ENCODE measurements around the gene CRIP3. TPM values are rescaled to one million over a fixed set of nuclear protein-coding genes. Genes with fewer than 3 reads are reported as not detected.
A peak's percentile ranks its signal among the peaks of the same experiment; 100 is the strongest.

The CRIP3 gene
- total and polyA plus RNA-seq, 2 of the 13 experiments (the other 11 are each of a cell fraction or from before 2014, with no cell fraction given): 6.3 to 9.3 TPM

GRCh38 chr6:43268355-43268700 lies 40.3 kb downstream of the CRIP3 start (continued):
- TF ChIP-seq, protein P1, sequence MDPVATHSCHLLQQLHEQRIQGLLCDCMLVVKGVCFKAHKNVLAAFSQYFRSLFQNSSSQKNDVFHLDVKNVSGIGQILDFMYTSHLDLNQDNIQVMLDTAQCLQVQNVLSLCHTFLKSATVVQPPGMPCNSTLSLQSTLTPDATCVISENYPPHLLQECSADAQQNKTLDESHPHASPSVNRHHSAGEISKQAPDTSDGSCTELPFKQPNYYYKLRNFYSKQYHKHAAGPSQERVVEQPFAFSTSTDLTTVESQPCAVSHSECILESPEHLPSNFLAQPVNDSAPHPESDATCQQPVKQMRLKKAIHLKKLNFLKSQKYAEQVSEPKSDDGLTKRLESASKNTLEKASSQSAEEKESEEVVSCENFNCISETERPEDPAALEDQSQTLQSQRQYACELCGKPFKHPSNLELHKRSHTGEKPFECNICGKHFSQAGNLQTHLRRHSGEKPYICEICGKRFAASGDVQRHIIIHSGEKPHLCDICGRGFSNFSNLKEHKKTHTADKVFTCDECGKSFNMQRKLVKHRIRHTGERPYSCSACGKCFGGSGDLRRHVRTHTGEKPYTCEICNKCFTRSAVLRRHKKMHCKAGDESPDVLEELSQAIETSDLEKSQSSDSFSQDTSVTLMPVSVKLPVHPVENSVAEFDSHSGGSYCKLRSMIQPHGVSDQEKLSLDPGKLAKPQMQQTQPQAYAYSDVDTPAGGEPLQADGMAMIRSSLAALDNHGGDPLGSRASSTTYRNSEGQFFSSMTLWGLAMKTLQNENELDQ (CRISPR knock-in tag; IDR thresholded peaks at IDR 0.05; ENCODE audit: borderline replicate concordance): no peak
- TF ChIP-seq, protein P2, sequence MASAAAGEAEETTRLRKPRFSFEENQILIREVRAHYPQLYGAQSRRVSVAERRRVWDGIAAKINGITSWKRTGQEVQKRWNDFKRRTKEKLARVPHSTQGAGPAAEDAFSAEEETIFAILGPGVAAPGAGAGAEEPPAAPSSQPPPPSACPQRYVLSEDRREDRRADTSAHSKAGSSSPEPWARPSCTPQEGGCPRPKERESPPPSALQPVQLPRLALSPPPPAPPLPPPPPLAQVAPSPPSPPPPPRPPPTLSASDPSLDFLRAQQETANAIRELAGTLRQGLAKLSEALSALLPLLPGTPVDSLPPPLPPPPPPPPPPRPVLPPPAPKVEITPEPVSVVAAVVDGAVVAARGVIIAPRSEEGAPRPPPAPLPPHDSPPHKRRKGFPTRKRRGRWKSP (CRISPR knock-in tag; IDR thresholded peaks at IDR 0.05): no peak
- TF ChIP-seq EZH2 (conservative IDR thresholded peaks at IDR 0.05; ENCODE audit: low read depth, low read length) (no peak), ZNF747 (CRISPR knock-in tag; IDR thresholded peaks at IDR 0.05; ENCODE audit: borderline replicate concordance) (0 out of 2 replicates have a peak, but pooled peaks have one; percentile 6), NR2F1 (CRISPR knock-in tag; IDR thresholded peaks at IDR 0.05) (no peak), ZNF713 (CRISPR knock-in tag; IDR thresholded peaks at IDR 0.05) (no peak), TFAP4 (IDR thresholded peaks at IDR 0.05; ENCODE audit: borderline replicate concordance, low read depth) (no peak), TARDBP (CRISPR knock-in tag; IDR thresholded peaks at IDR 0.05) (no peak), ZNF20 (CRISPR knock-in tag; IDR thresholded peaks at IDR 0.05) (0 out of 2 replicates have a peak, but pooled peaks have one; percentile 14), XBP1 (CRISPR knock-in tag; IDR thresholded peaks at IDR 0.05) (peak; percentile 37; the same call in 1 of the 2 replicates), ZNF280D (CRISPR knock-in tag; IDR thresholded peaks at IDR 0.05) (no peak), ZNF775 (CRISPR knock-in tag; IDR thresholded peaks at IDR 0.05; ENCODE audit: borderline replicate concordance) (no peak), SYNCRIP (IDR thresholded peaks at IDR 0.05; ENCODE audit: insufficient read depth, low read depth, low read length) (no peak), SP4 (CRISPR knock-in tag; IDR thresholded peaks at IDR 0.05) (no peak), HMG20B (CRISPR knock-in tag; conservative IDR thresholded peaks at IDR 0.05) (no peak), THAP7 (CRISPR knock-in tag; IDR thresholded peaks at IDR 0.05) (no peak), ETV6 (CRISPR knock-in tag; conservative IDR thresholded peaks at IDR 0.05) (no peak), REPIN1 (CRISPR knock-in tag; IDR thresholded peaks at IDR 0.05; ENCODE audit: borderline replicate concordance, low read depth) (no peak), ARHGAP35 (CRISPR knock-in tag; IDR thresholded peaks at IDR 0.05; ENCODE audit: borderline replicate concordance) (0 out of 2 replicates have a peak, but pooled peaks have one; percentile 5), ZNF121 (CRISPR knock-in tag; IDR thresholded peaks at IDR 0.05) (no peak)
